Nephron progenitor cell (in vitro differentiated cells): Measurements from ENCODE around the gene TM7SF2.

Source experiments
- DNase-seq: peaks from one replicate; pipeline ENCODE4 v3.0.0; 2021
- H3K27ac Mint-ChIP-seq: 2 replicates; pipeline ENCODE4 v1.8.0; 2021; ENCODE audit warnings: mild to moderate bottlenecking, moderate library complexity, mixed read lengths
- H3K27me3 Mint-ChIP-seq: 2 replicates; pipeline ENCODE4 v1.8.0; 2021; ENCODE audit warnings: mild to moderate bottlenecking, low read depth, mixed read lengths; ENCODE audit not compliant: poor library complexity
- H3K36me3 Mint-ChIP-seq: 2 replicates; pipeline ENCODE4 v1.8.0; 2021; ENCODE audit warnings: low read depth, mixed read lengths
- H3K4me1 Mint-ChIP-seq: 2 replicates; pipeline ENCODE4 v1.8.0; 2021; ENCODE audit warnings: mixed read lengths
- H3K4me3 Mint-ChIP-seq: 2 replicates; pipeline ENCODE4 v1.8.0; 2021; ENCODE audit warnings: mild to moderate bottlenecking, moderate library complexity, mixed read lengths
- H3K9me3 Mint-ChIP-seq: 2 replicates; pipeline ENCODE4 v1.8.0; 2021; ENCODE audit warnings: mild to moderate bottlenecking, moderate library complexity, mixed read lengths
- TF ChIP-seq, protein P1 (sequence below): fragments of 200-600 bp; sonication (generic); IDR thresholded peaks from 2 replicates; pipeline ENCODE4 v1.5.0; 2021; ENCODE audit warnings: antibody characterized with exemption

The TM7SF2 gene

DNA sequence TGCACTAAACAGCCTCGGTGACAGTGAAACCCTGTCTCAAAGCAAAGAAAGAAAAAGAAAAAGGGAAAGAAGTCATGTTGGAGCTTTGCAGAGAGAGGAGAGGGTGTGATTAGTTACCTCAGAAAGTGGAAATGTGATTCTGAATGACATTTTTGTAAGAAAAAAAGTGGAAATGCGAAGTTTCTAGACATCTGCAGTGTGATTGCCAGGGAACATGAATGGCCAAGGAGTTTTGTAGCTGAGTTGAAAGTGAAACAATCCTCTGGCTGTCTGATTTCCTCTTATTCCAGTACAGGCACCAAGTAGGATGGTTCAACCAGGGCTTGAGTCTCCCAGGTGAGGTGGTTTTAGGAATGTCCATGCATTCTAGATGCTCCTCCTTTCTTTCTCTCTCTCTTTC, 40.5 kb downstream of the TM7SF2 start:
- H3K4me3 Mint-ChIP-seq: no peak overlapping the region
- no peak overlapping the region for H3K27ac Mint-ChIP-seq
- no peaks in the 10 kb centered on the region for H3K36me3 Mint-ChIP-seq
- peaks cover 13% of the 10 kb centered on the region for H3K4me1 Mint-ChIP-seq
- H3K9me3 Mint-ChIP-seq: peaks cover 8% of the 10 kb centered on the region
- TF ChIP-seq, protein P1, sequence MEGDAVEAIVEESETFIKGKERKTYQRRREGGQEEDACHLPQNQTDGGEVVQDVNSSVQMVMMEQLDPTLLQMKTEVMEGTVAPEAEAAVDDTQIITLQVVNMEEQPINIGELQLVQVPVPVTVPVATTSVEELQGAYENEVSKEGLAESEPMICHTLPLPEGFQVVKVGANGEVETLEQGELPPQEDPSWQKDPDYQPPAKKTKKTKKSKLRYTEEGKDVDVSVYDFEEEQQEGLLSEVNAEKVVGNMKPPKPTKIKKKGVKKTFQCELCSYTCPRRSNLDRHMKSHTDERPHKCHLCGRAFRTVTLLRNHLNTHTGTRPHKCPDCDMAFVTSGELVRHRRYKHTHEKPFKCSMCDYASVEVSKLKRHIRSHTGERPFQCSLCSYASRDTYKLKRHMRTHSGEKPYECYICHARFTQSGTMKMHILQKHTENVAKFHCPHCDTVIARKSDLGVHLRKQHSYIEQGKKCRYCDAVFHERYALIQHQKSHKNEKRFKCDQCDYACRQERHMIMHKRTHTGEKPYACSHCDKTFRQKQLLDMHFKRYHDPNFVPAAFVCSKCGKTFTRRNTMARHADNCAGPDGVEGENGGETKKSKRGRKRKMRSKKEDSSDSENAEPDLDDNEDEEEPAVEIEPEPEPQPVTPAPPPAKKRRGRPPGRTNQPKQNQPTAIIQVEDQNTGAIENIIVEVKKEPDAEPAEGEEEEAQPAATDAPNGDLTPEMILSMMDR: no peak
- no peak for DNase-seq
- peaks cover 34% of the 10 kb centered on the region for H3K27me3 Mint-ChIP-seq

DNA sequence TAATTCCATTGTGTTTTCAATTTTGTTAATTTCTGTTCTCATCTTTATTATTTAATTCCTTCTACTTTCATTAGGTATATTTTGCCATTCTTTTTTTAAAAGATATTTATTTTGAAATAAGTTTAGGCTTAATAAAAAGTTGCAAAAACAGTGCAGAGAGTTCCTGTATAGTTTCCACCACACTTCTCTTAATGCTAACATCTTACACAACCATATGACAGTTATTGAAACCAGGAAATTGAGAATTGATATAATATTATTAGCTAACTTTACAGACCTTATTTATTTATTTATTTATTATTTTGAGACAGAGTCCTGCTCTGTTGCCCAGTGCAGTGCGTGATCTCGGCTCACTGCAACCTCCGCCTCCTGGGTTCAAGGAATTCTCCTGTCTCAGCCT, 44.6 kb downstream of the TM7SF2 start:
- TF ChIP-seq, protein P1: no peak
- no peak overlapping the region for H3K27ac Mint-ChIP-seq
- H3K4me3 Mint-ChIP-seq: no peak overlapping the region
- peaks cover 44% of the 10 kb centered on the region for H3K27me3 Mint-ChIP-seq
- no peak for DNase-seq
- peaks cover 4% of the 10 kb centered on the region for H3K9me3 Mint-ChIP-seq
- no peaks in the 10 kb centered on the region for H3K36me3 Mint-ChIP-seq
- no peaks in the 10 kb centered on the region for H3K4me1 Mint-ChIP-seq

DNA sequence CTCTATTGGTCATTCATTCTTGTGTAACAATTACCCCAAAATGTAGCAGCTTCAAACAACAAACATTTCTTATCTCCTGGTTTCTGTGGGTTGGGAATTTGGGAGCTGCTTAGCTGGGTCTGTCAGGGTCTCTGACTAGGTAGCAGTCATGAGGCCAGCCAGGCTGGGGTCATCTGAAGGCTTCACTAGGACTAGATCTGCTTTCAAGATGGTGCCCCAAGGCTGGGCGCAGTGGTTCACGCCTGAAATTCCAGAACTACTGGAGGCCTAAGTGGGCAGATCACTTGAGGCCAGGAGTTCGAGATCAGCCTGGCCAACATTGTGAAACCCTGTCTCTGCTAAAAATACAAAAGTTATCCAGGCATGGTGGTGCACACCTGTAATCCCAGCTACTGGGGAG, 45.3 kb downstream of the TM7SF2 start:
- Mint-ChIP-seq H3K27ac (no peak overlapping the region), H3K9me3 (peaks cover 4% of the 10 kb centered on the region), H3K36me3 (no peaks in the 10 kb centered on the region), H3K27me3 (peaks cover 40% of the 10 kb centered on the region), H3K4me3 (no peak overlapping the region), H3K4me1 (no peaks in the 10 kb centered on the region)
- TF ChIP-seq, protein P1: no peak
- no peak for DNase-seq

DNA sequence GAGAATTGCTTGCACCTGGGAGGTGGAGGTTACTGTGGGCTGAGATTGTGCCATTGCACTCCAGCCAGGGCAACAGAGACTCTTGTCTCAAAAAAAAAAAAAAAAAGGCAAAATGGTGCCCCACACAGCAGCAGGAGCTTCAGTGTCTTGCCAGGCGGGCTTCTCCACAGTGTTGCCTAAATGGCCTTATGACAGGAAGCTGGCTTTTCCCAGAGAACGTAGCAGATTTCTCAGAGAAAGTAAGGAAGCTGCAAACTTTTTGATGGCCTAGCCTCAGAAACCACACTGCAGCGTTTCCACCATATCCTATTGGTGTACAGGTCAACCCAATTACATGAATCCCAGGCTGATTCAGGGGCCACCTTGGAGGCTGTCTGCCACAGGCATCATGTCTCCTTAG, 45.7 kb downstream of the TM7SF2 start:
- Mint-ChIP-seq H3K4me1 (no peaks in the 10 kb centered on the region), H3K9me3 (peaks cover 4% of the 10 kb centered on the region), H3K27me3 (peaks cover 38% of the 10 kb centered on the region), H3K4me3 (no peak overlapping the region), H3K27ac (no peak overlapping the region), H3K36me3 (no peaks in the 10 kb centered on the region)
- TF ChIP-seq, protein P1: no peak
- DNase-seq: no peak

DNA sequence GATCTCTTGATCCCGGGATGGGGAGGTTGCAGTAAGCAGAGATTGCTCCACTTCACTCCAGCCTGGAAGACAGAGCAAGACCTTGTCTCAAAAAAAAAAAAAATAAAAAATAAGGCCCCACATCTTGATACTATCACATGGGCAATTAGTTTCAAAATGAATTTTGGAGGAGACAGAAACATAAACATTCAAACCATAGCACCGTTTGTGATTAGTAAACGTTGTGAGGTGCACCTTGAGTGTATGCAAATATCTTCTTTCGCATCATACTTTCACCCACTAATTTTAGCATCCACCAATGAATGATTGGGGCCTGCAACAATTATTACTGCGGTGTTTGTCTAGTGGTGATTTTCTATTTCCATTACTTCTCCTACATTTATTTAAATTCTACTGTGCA, 47.3 kb downstream of the TM7SF2 start:
- Mint-ChIP-seq H3K36me3 (no peaks in the 10 kb centered on the region), H3K4me1 (no peaks in the 10 kb centered on the region), H3K9me3 (no peaks in the 10 kb centered on the region), H3K27me3 (peaks cover 24% of the 10 kb centered on the region), H3K4me3 (no peak overlapping the region), H3K27ac (no peak overlapping the region)
- DNase-seq: no peak
- TF ChIP-seq, protein P1: no peak

DNA sequence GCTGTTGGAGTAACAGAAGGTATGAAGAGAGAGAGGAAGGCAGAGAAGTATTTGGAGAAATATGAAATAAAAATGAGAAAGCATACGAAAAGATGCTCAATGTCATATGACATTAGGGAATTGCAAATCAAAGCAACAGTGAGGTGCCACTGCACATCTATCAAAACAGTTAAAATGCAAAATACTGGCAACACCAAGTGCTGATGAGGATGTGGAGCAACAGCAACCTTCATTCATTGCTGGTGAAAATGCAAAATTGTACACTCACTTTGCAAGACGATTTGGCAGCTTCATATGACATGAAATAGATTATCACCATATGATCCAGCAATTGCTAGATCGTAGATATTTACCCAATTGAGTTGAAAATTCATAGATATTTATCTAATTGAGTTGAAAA, 49.0 kb downstream of the TM7SF2 start:
- Mint-ChIP-seq H3K27me3 (peaks cover 19% of the 10 kb centered on the region), H3K36me3 (no peaks in the 10 kb centered on the region), H3K27ac (no peak overlapping the region), H3K9me3 (no peaks in the 10 kb centered on the region), H3K4me1 (peaks cover 3% of the 10 kb centered on the region), H3K4me3 (no peak overlapping the region)
- TF ChIP-seq, protein P1: no peak
- DNase-seq: no peak
